Body of pancreas (tissue), 4 donors: ENCODE data around the gene TSPAN15. TPM values are rescaled to one million over a fixed set of nuclear protein-coding genes. Genes with fewer than 3 reads are reported as not detected.

Experiments
- ATAC-seq: fragments of 150-250 bp; one replicate; pipeline ENCODE4 v1.9.1; 2016
- DNase-seq, 4 donors: peaks; one replicate each; pipeline ENCODE4 v3.0.0-alpha.2; 2019
- H3K27ac ChIP-seq, 4 donors: fragments of 200-600 bp; sonication (generic); 1 replicate in 3 of 4; 2 replicates in 1 of 4; pipeline versions ENCODE4 v1.5.1 to v1.6.1; 2016 to 2019; ENCODE audit warnings: mild to moderate bottlenecking in 1 of 4, mixed read lengths in 1 of 4, moderate library complexity in 1 of 4
- H3K27me3 ChIP-seq, 2 donors: fragments of 200-600 bp; sonication (generic); one replicate each; pipeline ENCODE4 v1.6.0; 2016; ENCODE audit warnings: mild to moderate bottlenecking in 1 of 2
- H3K36me3 ChIP-seq, 2 donors: fragments of 200-600 bp; sonication (generic); replicated peaks in 1 of 2; 2 replicates each; pipeline ENCODE4 v1.5.1; 2016; ENCODE audit warnings: low read depth in 2 of 2; ENCODE audit not compliant: insufficient read depth in 1 of 2
- H3K4me1 ChIP-seq: fragments of 200-600 bp; sonication (generic); one replicate; pipeline ENCODE4 v1.6.0; 2016
- H3K4me3 ChIP-seq, 2 donors: fragments of 200-600 bp; sonication (generic); 1 replicate in 1 of 2; 2 replicates in 1 of 2; pipeline ENCODE4 v1.5.1; 2016 to 2019
- H3K9me3 ChIP-seq, 3 donors: fragments of 200-600 bp; sonication (generic); 1 replicate in 2 of 3; 2 replicates in 1 of 3; pipeline ENCODE4 v1.5.1; 2016
- POLR2A ChIP-seq, 3 donors: fragments of 450-650 bp; IDR thresholded peaks; one replicate each; pipeline ENCODE4 v1.6.1; 2016; ENCODE audit warnings: antibody characterized with exemption in 3 of 3, mild to moderate bottlenecking in 2 of 3
- WGBS, 2 donors: methylation state at CpG; one replicate each; pipeline ENCODE4 v1.1.5; 2017; 5-methylcytosine and 5-hydroxymethylcytosine counted together
- intact Hi-C: fragments of 100-400 bp; cut with DNase I; formaldehyde crosslinking; loops from one replicate; pipeline ENCODE4 v1.15.1; 2023
- total RNA-seq, 2 donors: library from RNA; depleted of rRNA; stranded (reverse); fragments of >200 nt; gene quantifications; one replicate each; pipeline ENCODE4 v1.1.0, GENCODE V29; 2016
- TF ChIP-seq, protein P1 (sequence below), 7 experiments: fragments of 450-650 bp in 4 of 7; fragments of 200-600 bp in 3 of 7; sonication (generic) in 3 of 7; IDR thresholded peaks; one replicate each; pipeline ENCODE4 v1.5.1; 2016 to 2019; ENCODE audit warnings: antibody characterized with exemption in 7 of 7

The TSPAN15 gene
- total RNA-seq, 2 donors from 2014 or later: 20.0 to 32.0 TPM

DNA sequence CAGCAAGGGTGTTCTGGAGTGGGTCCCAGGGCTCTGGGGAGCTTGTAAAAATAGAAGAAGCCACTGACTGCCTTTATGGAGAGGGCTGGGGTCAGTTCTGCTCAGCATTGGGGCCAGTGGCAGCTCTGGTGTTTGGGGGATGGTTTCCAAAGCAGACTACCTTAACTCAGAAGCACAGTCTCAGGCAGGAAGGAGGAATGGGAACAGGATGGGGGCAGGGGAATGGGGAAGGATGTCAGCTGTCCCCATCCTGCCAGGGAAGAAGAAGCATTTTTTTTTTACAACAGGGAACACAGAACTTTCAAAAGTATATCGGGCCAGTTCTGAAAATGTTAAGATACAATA, 28.8 kb downstream of the TSPAN15 start:
- Histone ChIP-seq H3K27me3 (no peaks in the 10 kb centered on the region), H3K4me3 (no peak overlapping the region), H3K4me1 (peaks cover 17% of the 10 kb centered on the region), H3K36me3 (no peaks in the 10 kb centered on the region), H3K9me3 (no peaks in the 10 kb centered on the region), H3K27ac (peak overlapping the region in 2 of 4 donors; percentile 15 to 66)
- intact Hi-C loops: no loop called here
- WGBS, 2 donors: 71 to 94% methylated on average over 1 of the region's 1 CpG
- TF ChIP-seq POLR2A (IDR thresholded peaks at IDR 0.05): no peak
- TF ChIP-seq, protein P1, sequence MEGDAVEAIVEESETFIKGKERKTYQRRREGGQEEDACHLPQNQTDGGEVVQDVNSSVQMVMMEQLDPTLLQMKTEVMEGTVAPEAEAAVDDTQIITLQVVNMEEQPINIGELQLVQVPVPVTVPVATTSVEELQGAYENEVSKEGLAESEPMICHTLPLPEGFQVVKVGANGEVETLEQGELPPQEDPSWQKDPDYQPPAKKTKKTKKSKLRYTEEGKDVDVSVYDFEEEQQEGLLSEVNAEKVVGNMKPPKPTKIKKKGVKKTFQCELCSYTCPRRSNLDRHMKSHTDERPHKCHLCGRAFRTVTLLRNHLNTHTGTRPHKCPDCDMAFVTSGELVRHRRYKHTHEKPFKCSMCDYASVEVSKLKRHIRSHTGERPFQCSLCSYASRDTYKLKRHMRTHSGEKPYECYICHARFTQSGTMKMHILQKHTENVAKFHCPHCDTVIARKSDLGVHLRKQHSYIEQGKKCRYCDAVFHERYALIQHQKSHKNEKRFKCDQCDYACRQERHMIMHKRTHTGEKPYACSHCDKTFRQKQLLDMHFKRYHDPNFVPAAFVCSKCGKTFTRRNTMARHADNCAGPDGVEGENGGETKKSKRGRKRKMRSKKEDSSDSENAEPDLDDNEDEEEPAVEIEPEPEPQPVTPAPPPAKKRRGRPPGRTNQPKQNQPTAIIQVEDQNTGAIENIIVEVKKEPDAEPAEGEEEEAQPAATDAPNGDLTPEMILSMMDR (IDR thresholded peaks at IDR 0.05): no peak
- no peak for ATAC-seq
- DNase-seq: peak in 1 of 4 donors; percentile 27

DNA sequence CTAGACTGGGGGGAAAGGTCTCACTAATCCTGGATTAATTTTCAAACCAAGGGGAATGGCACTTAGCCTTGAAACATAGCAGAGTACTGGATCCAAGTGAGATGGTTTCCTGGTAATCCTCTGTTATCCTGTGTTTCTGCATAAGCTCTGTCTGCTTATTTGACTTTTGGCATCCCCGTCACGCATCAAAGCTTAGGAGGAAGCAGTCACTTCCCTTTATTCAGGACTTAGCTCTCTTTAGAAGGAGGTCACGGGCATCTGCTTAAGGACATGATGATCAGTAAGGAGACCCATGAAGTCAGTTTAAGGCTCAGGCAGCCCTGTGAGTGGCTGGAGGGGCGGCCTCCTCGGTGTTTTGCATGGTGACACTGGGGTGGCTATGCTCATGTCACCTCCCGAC, 30.0 kb downstream of the TSPAN15 start:
- H3K4me3 ChIP-seq: no peak overlapping the region
- WGBS, 2 donors: 78 to 96% methylated on average over 6 of the region's 6 CpGs
- TF ChIP-seq, protein P1 (IDR thresholded peaks at IDR 0.05): no peak
- TF ChIP-seq POLR2A (IDR thresholded peaks at IDR 0.05): no peak
- intact Hi-C loops: no loop called here
- DNase-seq (peak in 1 of 4 donors; percentile 49), ATAC-seq (no peak)
- no peaks in the 10 kb centered on the region for H3K9me3 ChIP-seq
- H3K27ac ChIP-seq: peak overlapping the region in 2 of 4 donors; percentile 47 to 66
- no peaks in the 10 kb centered on the region for H3K27me3 ChIP-seq
- H3K36me3 ChIP-seq: no peaks in the 10 kb centered on the region
- peaks cover 17% of the 10 kb centered on the region for H3K4me1 ChIP-seq

DNA sequence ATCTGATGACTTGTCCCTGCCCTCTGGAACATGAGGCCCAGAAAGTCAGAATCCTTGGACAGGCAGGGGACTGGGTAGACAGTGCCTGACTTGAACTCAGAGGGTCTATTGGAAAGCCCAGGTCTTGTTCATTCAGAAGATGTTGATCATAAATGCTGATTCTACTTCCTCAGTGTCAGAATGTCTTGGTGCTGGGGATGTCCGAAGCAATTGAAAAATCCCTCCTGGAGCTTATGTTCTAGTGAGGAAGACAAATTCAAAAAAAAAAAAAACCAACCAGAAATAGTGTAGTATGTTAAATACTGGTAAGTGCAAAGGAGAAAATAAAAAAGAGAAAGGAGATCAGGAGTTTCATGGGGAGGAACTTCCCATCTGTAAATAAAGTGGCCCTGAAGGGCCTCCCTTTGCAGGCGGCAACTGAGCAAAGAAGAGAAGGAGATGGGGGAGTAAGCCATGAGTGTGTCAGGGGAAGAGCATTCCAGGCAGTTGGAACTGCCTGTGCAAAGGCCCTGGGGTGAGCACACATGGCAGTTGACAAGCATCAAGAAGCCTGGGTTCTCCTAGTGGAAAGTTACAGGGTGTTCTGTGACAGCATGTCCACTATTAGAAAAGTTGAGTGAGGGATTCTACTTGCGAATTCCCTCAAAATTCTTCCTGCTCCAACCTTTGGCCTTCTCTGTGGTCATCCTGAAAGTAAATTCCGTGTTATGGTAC, 30.7 kb downstream of the TSPAN15 start:
- DNase-seq (no peak), ATAC-seq (no peak)
- intact Hi-C loops: no loop called here
- Histone ChIP-seq H3K9me3 (no peaks in the 10 kb centered on the region), H3K4me1 (peaks cover 17% of the 10 kb centered on the region), H3K36me3 (no peaks in the 10 kb centered on the region), H3K27ac (peak overlapping the region in 2 of 4 donors; percentile 41 to 47), H3K27me3 (no peaks in the 10 kb centered on the region), H3K4me3 (no peak overlapping the region)
- TF ChIP-seq, protein P1 (IDR thresholded peaks at IDR 0.05): no peak
- TF ChIP-seq POLR2A (IDR thresholded peaks at IDR 0.05): no peak
- 88 to 89% methylated on average over 4 of the region's 4 CpGs for WGBS, 2 donors

DNA sequence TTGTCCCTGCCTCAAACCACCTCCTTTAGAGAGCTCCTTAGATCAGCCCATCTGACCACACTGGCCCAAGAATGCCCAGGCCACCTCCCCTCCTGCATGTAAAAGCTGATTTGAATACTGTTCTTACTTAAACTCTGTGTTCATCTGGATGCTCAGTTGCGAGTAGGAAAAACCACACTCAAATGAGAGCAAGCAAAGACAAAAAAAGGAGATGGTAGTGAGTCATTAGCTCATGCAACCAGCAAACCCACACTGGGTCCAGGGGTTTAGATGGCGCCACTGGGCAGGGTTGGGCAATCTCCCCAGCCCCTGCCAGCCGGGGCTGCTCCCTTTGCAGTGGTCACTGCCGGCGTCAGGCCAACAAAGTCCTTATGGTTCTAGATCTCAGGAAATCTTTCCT, 32.7 kb downstream of the TSPAN15 start:
- H3K27me3 ChIP-seq: no peaks in the 10 kb centered on the region
- WGBS, 2 donors: 80 to 88% methylated on average over 4 to 5 of the region's 5 CpGs
- no peak overlapping the region for H3K4me3 ChIP-seq
- H3K36me3 ChIP-seq: no peaks in the 10 kb centered on the region
- H3K4me1 ChIP-seq: peaks cover 14% of the 10 kb centered on the region
- H3K27ac ChIP-seq: no peak overlapping the region
- intact Hi-C loops: no loop called here
- no peaks in the 10 kb centered on the region for H3K9me3 ChIP-seq
- DNase-seq: no peak
- no peak for ATAC-seq
- TF ChIP-seq, protein P1 (IDR thresholded peaks at IDR 0.05): no peak

DNA sequence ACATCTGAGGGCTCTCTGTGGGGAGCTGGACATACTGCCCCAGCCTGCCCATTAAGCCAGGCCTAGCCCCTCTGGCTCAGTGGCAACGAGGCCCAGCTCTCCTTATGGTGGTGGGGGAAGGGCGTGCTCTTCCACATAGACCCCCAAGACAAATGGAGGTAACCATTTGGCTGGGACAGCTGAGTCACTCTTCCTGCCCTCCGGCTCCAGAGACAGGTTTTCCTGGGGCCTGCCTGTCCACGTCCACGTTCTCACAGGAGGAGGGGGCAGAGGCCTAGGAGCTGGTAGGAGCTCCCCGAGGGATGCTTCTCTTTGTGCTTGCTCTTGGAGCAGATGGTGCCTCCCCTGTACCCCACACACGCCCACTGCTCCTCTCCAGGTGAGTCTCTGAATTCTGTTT, 33.5 kb downstream of the TSPAN15 start:
- no peaks in the 10 kb centered on the region for H3K36me3 ChIP-seq
- intact Hi-C loops: no loop called here
- TF ChIP-seq, protein P1 (IDR thresholded peaks at IDR 0.05): no peak
- no peak for TF ChIP-seq POLR2A (IDR thresholded peaks at IDR 0.05)
- H3K4me1 ChIP-seq: peaks cover 7% of the 10 kb centered on the region
- no peaks in the 10 kb centered on the region for H3K27me3 ChIP-seq
- no peak for DNase-seq
- no peak overlapping the region for H3K27ac ChIP-seq
- ATAC-seq: no peak
- 74 to 78% methylated on average over 3 to 7 of the region's 7 CpGs for WGBS, 2 donors
- H3K4me3 ChIP-seq: no peak overlapping the region
- H3K9me3 ChIP-seq: no peaks in the 10 kb centered on the region
